Hepatocyte (in vitro differentiated cells): ENCODE data around the gene CEACAM19.
"Not testable (repeated sequence)": the region's sequence is repeated elsewhere in the genome, so short reads cannot be mapped to it uniquely, and the experiment has no call there.

Experiments used
- CTCF ChIP-seq: fragments of 200-600 bp; sonication (generic); IDR thresholded peaks from 2 replicates; pipeline ENCODE4 v1.5.1; 2016; ENCODE audit warnings: antibody characterized with exemption, mild to moderate bottlenecking; ENCODE audit not compliant: poor library complexity
- EZH2 ChIP-seq: fragments of 200-600 bp; sonication (generic); IDR thresholded peaks from 2 replicates; pipeline ENCODE4 v1.6.1; 2016; ENCODE audit warnings: antibody characterized with exemption, mild to moderate bottlenecking, borderline replicate concordance

DNA sequence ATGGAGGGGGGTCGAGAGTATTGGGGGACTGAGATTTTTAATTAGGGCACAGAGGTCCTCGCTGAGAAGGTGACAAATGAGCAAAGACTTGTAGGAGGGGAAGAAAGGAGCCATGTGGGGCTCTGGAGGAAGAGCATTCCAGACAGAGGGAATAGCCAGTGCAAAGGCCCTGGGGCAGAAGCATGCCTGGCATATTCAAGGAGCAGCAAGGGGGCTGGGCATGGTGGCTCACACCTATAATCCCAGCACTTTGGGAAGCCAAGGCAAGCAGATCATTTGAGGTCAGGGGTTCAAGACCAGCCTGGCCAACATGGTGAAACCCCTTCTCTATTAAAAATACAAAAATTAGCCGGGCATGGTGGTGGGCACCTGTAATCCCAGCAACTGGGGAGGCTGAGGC is 13.1 kb downstream of the CEACAM19 start:
- not testable (repeated sequence) for TF ChIP-seq EZH2, CTCF
